ENCODE results near the gene KRTAP4-3.
"Not testable (repeated sequence)": the region's sequence is repeated elsewhere in the genome, so short reads cannot be mapped to it uniquely, and the experiment has no call there.

Gene KRTAP4-3

DNA sequence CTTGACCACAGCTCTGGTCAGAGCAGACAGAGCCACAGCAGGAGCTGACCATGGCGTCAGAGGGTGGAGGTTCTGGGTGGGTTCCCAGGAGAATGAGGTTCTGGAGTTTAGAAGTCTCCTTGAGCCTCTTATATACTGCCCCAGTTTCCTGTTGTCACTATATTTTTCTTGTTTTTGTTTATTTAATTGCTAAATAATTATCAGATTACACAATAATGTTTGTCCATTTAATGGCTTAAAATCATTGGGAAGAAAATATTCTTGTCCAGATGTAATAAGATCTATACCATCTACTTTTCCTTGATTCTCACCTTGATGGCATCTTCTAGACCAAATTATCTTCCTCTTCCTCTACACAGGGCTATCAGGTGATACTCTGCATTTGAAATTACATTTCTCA lies at the start of gene KRTAP4-3:
Gene KRTAP4-3, minus strand, starts transcription at position 101 of the 400 bp plus-strand sequence. Its CDS starts 49 bp downstream, at position 52.
- DNase-seq (ENCODE audit: low spot score) = no peak

DNA sequence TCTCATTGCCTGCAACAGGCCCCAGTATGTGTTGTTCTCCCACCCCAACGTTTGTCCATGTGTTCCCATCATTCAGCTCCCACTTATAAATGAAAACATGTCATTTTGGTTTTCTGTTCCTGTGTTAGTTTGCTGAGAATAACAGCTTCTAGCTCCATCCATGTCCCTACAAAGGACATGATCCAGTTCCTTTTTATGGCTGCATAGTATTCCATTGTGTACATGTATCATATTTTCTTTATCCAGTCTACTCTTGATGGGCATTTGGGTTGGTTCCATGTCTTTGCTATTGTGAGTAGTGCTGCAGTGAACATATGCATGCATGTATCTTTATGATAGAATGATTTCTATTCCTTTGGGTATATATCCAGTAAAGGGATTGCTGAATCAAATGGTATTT lies 47.7 kb upstream of the KRTAP4-3 start:
- DNase-seq (ENCODE audit: low spot score) = no peak

DNA sequence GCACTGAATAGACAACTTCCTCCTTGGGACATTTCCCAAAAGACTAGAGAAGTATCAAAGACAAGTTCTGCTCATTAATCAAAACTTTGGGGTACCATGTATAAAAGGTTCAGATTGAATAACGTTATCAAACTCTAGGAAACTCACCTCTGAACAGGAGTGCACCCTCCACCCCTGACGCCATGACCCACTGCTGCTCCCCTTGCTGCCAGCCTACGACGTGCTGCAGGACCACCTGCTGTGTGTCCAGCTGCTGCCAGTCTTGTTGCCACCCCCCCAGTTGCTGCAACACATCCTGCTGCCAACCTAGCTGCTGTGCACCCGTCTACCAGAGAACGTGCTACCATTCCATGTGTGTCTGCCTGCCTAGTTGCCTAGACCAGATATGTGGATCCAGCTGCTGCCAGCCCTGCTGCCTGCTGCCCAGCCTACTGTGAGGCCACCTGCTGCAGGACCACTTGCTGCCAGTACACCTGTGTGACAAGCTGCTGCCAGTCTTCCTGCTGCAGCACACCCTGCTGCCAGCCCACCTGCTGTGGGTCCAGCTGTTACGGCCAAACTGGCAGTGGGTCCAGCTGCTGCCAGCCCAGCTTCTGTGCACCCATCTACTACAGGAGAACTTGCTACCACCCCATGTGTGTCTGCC lies 44.6 kb upstream of the KRTAP4-3 start:
- DNase-seq (ENCODE audit: low spot score) = no peak

DNA sequence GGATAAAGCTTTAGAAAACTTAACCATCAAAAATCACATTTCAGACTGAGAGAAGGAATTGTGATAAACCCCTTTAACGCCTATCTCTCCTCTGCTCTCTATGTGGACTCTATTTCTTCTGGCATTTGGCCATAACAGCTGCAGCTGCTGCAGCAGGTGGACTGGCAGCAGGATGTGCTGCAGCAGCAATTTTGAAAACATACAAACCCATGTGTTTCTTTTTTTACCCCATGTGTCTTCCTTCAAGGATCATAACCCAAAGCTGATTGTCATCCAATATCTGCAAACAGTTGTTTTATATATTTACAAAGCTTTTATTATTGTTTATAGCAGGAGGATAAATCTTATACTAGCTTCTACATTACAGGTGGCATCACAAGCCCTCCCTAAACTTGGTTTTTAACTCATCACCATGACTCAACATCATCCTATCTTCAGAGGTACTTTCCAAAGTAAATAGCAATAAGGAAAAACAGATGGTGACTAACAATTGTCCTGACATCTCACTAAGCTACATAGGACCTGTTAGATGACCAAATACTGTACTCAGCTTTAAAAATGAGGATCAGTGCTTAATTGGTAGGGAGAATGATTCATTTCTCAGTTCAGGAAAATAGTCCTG lies 43.9 kb upstream of the KRTAP4-3 start:
- no peak for DNase-seq (ENCODE audit: low spot score)

DNA sequence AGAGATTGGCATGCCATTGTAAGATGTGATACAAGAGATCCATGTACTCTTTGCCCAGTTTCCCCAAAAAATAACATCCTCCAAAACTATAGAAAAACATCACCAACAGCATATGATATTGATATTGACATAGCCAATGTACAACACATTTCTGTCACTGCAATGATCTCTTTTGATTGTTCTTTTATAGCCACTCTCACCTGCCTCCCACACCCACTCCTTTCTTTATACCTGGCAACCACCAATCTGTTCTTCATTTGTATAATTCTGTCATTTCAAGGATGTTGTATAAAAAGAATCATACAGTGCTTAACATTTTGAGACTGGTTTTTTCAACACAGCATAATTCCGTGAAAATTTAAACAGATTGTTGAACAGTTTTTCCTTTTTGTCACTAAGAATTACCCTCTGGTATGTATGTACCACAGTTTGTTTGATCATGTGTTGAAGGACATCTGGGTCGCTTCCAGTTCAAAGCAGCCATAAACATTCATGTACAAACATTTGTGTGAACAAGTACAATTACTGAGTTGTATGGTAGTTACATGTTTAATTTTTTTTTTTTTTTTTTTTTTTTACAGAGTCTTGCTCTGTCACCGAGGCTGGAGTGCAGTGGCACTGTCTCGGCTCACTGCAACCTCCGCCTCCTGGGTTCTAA lies 31.5 kb upstream of the KRTAP4-3 start:
- no peak for DNase-seq (ENCODE audit: low spot score)

DNA sequence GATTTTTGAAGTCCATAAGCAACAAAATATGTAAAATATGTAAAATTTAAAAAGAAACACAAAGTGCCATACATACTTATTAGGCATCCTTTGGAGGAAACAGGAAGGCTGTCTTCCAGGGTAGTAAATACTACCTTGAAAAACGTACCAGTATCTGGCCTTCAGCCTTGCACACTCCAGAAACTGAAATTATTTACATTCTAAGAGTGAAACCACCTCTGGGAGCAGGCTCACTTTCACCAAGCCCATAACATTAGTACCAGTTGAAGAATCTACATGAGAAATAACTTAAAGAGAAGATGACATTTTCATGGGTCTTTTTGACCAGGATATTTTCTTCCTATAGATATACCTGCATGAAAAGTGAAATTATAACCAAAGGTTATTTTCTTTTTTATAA lies 28.0 kb upstream of the KRTAP4-3 start:
- no peak for DNase-seq (ENCODE audit: low spot score)

DNA sequence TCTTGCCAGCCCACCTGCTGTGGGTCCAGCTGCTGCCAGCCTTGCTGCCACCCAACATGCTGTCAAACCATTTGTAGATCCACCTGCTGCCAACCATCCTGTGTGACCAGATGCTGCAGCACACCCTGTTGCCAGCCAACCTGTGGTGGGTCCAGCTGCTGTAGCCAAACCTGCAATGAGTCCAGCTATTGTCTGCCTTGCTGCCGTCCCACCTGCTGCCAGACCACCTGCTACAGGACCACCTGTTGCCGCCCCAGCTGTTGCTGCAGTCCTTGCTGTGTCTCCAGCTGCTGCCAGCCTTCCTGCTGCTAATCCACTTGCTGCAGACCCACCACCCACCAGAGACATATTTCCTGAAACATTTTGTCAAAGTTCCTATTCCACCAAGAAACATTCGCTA lies 22.3 kb upstream of the KRTAP4-3 start:
- no peak for DNase-seq (ENCODE audit: low spot score)

DNA sequence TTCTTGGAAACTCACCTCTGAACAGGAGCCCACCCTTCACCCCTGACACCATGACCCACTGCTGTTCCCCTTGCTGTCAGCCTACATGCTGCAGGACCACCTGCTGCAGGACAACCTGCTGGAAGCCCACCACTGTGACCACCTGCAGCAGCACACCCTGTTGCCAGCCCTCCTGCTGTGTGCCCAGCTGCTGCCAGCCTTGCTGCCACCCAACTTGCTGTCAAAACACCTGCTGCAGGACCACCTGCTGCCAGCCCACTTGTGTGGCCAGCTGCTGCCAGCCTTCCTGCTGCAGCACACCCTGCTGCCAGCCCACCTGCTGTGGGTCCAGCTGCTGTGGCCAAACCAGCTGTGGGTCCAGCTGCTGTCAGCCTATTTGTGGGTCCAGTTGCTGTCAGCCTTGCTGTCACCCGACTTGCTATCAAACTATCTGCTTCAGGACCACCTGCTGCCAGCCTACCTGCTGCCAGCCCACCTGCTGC lies 21.9 kb upstream of the KRTAP4-3 start, which contains the start of gene KRTAP9-1:
Gene KRTAP9-1, plus strand, starts transcription at position 51 of the 482 bp plus-strand sequence. Its CDS starts 0 bp downstream, at position 51.
- DNase-seq (ENCODE audit: low spot score) = not testable (repeated sequence)

DNA sequence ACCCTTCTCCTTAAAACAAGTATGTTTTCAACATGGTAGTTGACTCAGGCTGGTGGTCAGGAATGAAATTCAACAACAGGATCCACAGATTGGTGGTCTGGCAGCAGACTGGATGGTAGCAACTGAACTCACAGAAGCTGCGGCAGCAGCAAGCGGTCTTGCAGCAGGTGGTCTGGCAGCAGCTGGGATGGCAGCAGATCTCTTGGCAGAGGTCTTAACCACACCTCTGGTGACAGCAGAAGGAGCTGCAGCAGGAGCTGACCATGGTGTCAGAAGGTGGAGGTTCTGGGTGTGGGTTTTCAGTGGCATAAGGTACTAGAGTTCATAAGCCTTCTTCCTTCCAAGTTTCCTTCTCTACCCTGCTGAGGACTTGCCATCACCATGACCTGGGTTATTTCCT lies 18.9 kb upstream of the KRTAP4-3 start:
- DNase-seq (ENCODE audit: low spot score) = no peak

DNA sequence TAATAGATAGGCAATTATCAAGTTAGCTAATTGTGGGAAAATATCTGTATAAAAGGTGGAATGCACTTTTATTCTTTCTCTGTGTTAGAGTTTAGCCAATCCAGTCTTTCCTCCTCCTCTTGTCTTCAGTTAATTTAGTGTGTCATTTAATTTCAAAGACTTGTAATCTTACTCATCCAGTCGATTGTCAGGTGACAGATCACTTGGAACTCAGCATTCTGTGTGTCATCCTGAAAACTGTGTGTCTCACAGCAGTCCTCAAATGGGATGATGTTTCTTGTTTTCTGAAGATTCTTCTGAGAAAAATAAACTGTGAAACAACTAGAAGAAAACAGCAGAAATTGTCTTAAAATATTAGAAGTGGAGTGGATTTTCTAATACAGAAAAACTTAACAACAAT lies 17.0 kb upstream of the KRTAP4-3 start:
- DNase-seq (ENCODE audit: low spot score) = no peak

DNA sequence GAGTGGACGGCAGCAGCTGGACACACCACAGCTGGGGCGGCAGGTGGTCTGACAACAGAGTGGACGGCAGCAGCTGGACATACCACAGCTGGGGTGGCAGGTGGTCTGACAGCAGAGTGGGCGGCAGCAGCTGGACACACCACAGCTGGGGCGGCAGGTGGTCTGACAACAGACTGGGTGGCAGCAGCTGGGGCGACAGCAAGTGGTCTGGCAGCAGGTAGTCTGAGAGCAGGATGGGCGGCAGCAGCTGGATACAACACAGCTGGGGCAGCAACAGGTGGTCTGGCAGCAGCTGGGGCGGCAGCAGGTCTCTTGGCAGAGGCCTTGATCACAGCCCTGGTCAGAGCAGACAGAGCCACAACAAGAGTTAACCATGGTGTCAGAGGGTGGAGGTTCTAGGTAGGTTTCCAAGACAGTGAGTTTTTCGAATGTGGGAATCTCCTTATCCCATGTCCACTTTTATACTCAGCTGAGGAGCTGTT lies 16.5 kb upstream of the KRTAP4-3 start, which contains the start of gene KRTAP4-1:
Gene KRTAP4-1, minus strand, starts transcription at position 432 of the 482 bp plus-strand sequence. Its CDS starts 57 bp downstream, at position 375.
- DNase-seq (ENCODE audit: low spot score) = no peak

DNA sequence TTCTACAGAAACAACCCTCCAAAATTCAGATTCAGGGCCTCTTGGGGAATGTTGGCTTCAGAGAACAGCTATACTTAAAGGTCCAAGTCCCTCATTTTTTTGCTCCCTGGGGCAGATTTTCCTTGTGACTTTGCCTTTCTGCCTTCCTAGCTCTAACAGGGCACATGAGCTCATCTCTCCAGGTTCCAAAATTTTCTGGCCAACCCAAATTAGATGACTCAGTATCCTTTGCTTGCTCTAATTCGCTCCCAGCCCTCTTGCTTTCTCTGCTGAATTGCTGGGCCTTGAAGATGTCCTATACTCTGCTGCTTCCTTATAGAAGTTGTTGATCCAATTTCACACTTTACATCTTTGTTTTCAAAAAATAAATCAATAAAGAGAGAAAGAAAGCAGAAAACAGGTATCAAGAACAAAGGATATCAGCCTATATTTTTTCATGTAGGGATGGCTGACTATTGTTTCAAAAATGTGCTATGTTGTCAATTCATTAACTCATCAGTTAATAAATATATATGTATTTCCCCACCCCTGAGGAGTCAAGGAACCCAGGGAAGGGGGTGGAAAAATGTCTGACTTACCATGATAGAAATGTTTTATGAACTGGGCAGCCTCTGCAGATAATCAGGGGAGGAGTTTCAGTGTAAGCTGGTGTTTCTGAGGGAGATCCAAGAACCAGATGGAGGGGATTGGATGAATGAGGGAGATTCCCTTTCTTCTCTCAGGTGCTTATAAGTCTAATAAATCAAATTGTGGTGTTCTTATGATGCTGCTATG lies 11.0 kb upstream of the KRTAP4-3 start:
- no peak for DNase-seq (ENCODE audit: low spot score)

DNA sequence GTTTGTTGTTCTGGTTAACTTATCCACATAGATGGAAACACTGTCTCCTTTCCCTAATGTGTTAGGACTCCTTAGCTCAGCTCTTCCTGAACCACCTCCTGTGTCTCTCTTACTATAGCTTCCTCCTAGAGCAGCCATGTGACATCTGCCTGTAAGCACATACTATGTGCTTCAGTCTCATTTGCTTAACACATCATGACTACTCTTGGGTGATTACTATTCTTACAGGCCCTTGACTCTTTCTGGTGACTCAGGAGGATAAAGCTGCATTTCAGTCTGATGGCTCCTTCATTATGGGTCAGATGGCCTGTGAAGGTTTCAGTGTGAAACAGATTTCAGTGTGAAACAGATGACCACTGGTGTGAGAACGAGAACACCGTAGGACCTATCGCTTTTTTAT lies 10.3 kb upstream of the KRTAP4-3 start:
- DNase-seq (ENCODE audit: low spot score) = no peak

DNA sequence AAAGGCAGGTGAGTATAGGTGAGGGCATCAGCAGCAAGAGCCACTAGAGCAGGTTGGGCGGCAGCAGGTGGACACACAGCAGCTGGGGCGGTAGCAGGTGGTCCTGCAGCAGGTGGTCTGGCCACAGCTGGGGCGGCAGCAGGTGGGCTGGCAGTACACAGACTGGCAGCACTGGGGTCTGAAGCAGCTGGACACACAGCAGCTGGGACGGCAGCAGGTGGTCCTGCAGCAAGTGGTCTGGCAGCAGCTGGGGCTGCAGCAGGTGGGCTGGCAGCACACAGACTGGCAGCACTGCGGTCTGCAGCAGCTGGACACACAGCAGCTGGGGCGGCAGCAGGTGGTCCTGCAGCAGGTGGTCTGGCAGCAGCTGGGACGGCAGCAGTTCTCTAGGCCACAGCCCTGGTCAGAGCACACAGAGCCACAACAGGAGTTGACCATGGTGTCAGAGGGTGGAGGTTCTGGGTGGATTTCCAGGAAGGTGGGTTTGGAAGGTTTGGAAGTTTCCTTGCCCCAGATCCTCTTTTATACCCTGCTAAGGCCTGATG lies 9.8 kb upstream of the KRTAP4-3 start, which contains the start of gene KRTAP4-2:
Gene KRTAP4-2, minus strand, starts transcription at position 495 of the 545 bp plus-strand sequence. Its CDS starts 57 bp downstream, at position 438.
- DNase-seq (ENCODE audit: low spot score) = no peak

DNA sequence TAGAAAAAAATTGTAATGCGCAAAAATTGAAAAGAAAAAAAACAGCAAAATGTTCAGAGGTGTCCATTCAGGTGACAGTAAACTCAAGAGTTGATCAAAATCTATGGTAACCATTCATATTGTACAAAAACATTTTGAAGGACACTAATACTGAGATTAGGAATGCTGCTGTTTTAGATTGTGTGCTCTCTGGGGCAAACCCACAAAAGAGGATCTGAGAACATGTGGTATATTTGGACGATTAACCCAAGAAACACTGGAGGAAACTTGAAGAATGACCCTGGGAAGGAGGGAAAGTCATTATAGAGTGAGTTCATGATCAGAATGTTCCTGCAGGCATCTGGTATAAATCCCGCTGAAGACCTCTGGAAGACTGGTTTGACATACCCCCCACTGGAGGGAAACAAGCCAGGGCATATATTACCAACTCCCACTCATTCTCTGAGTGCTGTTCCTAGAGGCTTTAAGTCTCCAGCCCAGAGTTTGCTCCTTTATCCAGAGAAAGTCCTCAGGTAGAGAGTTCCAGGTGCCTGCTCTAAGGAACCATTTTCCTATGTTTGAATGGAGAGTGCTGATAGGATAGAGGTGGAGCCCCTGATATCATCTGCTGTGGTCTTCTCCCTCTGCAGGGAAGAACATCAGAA lies 8.8 kb upstream of the KRTAP4-3 start:
- DNase-seq (ENCODE audit: low spot score) = no peak

DNA sequence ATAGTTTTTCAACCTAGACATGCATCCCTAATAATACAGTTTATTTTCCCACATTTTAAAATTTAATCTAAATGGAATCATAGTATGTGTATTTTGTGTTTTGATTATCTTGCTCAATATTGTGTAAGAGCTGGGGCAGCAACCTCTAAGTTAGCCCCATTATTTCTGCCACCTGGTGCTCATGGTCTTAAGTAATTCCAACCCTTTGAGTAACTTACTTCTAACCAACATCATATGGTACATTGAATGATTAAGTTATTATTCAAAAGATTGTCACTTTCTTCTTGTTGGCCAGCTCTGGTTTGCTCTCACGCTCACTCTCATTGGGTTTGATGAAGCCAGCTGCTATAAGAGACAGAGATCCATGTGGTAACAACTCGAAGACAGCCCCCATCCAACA lies 3.9 kb upstream of the KRTAP4-3 start:
- DNase-seq (ENCODE audit: low spot score) = no peak

DNA sequence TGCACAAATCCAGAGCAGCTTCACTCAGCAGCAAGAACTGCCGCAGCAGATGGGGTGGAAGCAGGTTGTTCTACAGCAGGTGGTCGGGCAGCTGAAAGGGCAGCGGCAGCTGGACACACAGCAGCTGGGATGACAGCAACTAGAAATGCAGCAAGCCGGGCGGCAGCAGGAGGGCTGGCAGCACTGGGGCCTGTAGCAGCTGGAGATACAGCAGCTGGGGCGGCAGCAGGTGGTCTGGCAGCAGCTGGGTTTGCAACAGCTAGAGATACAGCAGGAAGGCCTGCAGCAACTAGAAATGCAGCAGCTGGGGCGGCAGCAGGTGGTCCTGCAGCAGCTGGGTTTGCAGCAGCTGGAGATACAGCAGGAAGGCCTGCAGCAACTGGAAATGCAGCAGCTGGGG lies 460 bp downstream of the KRTAP4-3 start:
- no peak for DNase-seq (ENCODE audit: low spot score)

DNA sequence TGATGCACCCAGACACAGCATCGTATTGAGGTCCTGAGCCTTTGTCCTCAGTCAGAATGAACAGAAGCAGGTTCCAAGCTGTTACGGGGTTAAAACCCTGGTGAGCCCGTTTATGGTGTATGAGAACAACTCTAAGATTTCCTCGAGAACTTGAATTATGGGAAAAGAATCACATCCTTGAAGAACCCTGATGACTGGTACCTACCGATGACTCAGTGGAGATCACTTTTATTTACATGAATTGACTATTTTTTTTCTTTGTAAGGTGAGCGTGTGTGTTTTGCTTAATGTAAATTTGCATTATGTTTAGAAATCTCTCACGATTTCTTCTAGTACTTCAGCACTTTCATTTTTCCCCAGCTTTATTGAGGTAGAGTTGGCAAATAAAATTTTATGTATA lies 4.2 kb downstream of the KRTAP4-3 start:
- no peak for DNase-seq (ENCODE audit: low spot score)

DNA sequence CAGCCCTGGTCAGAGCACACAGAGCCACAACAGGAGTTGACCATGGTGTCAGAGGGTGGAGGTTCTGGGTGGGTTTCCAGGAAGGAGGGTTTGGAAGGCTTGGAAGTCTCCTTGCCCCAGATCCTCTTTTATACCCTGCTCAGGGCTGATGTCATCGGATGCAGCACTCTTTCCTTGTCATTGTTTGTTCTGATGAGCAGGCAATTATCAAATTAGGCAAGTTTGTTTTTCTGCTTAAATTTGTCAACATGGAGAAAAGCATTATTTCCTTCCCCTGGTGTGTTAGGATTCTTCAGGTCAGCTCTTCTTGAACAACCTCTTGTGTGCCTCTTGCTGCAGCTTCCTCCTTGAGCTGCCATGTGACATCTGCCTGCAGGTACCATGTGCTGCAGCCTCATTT lies 7.4 kb downstream of the KRTAP4-3 start, which contains the start of gene KRTAP4-4:
Gene KRTAP4-4, minus strand, starts transcription at position 101 of the 400 bp plus-strand sequence. Its CDS starts 57 bp downstream, at position 44.
- DNase-seq (ENCODE audit: low spot score) = no peak

DNA sequence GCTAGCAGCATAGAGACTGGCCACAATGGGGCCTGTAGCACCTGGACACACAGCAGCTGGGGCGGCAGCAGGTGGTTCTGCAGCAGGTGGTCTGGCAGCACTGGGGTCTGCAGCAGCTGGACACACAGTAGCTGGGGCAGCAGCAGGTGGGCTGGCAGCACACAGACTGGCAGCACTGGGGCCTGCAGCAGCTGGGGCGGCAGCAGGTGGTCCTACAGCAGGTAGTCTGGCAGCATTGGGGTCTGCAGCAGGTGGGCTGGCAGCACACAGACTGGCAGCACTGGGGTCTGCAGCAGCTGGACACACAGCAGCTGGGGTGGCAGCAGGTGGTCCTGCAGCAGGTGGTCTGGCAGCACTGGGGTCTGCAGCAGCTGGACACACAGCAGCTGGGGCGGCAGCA lies 7.8 kb downstream of the KRTAP4-3 start:
- not testable (repeated sequence) for DNase-seq (ENCODE audit: low spot score)

DNA sequence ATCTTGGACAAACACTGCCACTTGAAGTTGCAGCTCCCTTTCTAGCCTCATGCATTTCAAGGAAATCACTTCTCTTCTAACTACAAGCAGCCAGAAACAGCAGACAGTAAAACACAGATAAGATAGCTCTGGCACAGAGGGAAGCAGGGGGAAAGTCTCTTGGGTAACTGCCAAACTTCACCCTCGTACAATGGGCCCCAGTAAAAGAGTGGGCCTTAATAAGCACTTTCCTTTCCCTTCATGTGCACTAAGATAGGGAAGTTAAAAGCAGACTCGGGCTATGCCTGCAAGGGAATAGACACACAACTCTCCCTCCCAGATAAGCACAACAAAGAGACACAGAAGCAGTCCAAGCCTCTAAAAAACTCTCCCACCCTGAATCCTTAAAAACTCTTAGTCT lies 14.2 kb downstream of the KRTAP4-3 start:
- no peak for DNase-seq (ENCODE audit: low spot score)

All from left forelimb (tissue), 1 donor.